DOHH2 (cell line): Measurements from ENCODE around the gene NPPA.

Experiments
- CTCF ChIP-seq: fragments of 200-600 bp; sonication (generic); IDR thresholded peaks from one replicate; pipeline ENCODE4 v1.5.1; 2014; ENCODE audit warnings: antibody characterized with exemption, mild to moderate bottlenecking, low read depth, low read length; ENCODE audit not compliant: poor library complexity, severe bottlenecking
- EZH2phosphoT487 ChIP-seq: fragments of 200-600 bp; sonication (generic); IDR thresholded peaks from 2 replicates; pipeline ENCODE4 v1.6.1; 2017; ENCODE audit warnings: borderline replicate concordance, mild to moderate bottlenecking, antibody characterized with exemption, low read length, moderate library complexity, mixed read lengths

DNA sequence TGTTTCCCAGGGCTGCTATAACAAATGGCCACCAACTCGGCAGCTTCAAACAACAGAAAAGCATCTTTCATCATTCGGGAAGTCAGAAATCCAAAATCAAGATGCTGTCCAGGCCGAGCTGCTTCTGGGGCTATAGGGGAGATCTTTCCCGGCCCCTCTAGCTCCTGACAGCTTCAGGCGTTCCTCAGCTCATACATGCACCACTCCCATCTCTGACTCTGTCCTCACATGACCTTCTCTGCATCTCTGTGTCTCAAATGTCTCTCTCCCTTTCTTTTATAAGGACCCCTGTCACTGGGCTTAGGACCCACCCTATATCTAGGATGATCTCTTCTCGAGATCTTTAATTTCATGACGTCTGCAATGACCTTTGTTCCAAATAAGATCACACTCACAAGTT lies 25.0 kb upstream of the NPPA start:
- TF ChIP-seq CTCF (no peak), EZH2phosphoT487 (no peak)
